Dendritic cell treated with granulocyte-macrophage colony-stimulating factor and Interleukin-4, amounts not matched to agents 40 ng/mL and 50 ng/mL, for 4 days (primary cell): Measurements from ENCODE around the gene LARGE2.

ENCODE experiments used
- H3K27ac Mint-ChIP-seq: one replicate; pipeline ENCODE4 v1.8.0; 2022; ENCODE audit warnings: mild to moderate bottlenecking, mixed read lengths
- H3K27me3 Mint-ChIP-seq: one replicate; pipeline ENCODE4 v1.8.0; 2022; ENCODE audit warnings: mild to moderate bottlenecking, mixed read lengths
- H3K36me3 Mint-ChIP-seq: one replicate; pipeline ENCODE4 v1.8.0; 2022; ENCODE audit warnings: low read depth, mixed read lengths
- H3K4me1 Mint-ChIP-seq: one replicate; pipeline ENCODE4 v1.8.0; 2022; ENCODE audit warnings: low read depth, mixed read lengths
- H3K4me3 Mint-ChIP-seq: one replicate; pipeline ENCODE4 v1.8.0; 2022; ENCODE audit warnings: mild to moderate bottlenecking, moderate library complexity, mixed read lengths
- H3K9me3 Mint-ChIP-seq: one replicate; pipeline ENCODE4 v1.8.0; 2022; ENCODE audit warnings: mixed read lengths
- intact Hi-C: fragments of 100-400 bp; cut with micrococcal nuclease; formaldehyde crosslinking; loops from one replicate; pipeline ENCODE4 v1.15.0; 2022

LARGE2 gene

GRCh38 chr11:45934580-45935318, 12.3 kb downstream of the LARGE2 start:
- Mint-ChIP-seq H3K9me3 (no peaks in the 10 kb centered on the region), H3K4me1 (peaks cover 67% of the 10 kb centered on the region), H3K27me3 (peaks cover 19% of the 10 kb centered on the region), H3K27ac (no peak overlapping the region), H3K4me3 (no peak overlapping the region), H3K36me3 (peaks cover 72% of the 10 kb centered on the region)
- intact Hi-C loops, result loop anchor here (10.0 kb wide), 1 partner anchor 50 kb away; the partner anchor contains the start of gene MAPK8IP1

GRCh38 chr11:45935349-45936064, 13.1 kb downstream of the LARGE2 start:
- Mint-ChIP-seq H3K4me3 (no peak overlapping the region), H3K9me3 (no peaks in the 10 kb centered on the region), H3K36me3 (peaks cover 69% of the 10 kb centered on the region), H3K27me3 (peaks cover 15% of the 10 kb centered on the region), H3K27ac (no peak overlapping the region), H3K4me1 (peaks cover 59% of the 10 kb centered on the region)
- intact Hi-C loops, result loop anchor here (10.0 kb wide), 1 partner anchor 51 kb away; the partner anchor contains the start of gene MAPK8IP1

DNA sequence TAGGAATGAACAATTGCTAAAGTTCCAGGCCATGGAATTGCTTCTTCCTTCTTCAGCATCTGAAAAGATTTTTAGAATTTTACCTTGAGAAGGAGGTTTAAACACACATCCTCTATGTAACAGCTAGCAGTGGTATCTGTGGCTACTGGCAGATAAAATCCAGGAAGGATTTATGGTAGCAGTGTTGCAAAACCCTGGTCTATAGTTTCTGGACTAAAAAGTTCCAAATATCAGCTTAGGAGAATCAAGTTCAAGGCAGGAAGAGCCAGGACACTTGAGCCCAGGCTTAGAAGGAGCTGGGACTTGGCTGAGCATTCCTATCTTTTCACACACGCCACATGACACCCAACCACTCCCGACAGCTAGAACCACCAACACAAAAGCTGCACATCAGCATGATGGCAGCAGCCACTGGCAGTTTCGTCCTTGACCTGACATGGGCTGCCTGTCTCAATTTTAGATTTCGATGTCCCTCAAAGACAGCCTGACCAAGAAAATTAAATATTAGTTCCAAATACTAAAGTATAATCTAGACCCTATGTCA, 14.1 kb downstream of the LARGE2 start:
- intact Hi-C loops, result loop anchor here (10.0 kb wide), 1 partner anchor 52 kb away; the partner anchor contains the start of gene MAPK8IP1
- H3K9me3 Mint-ChIP-seq, result no peaks in the 10 kb centered on the region
- peaks cover 7% of the 10 kb centered on the region for H3K27me3 Mint-ChIP-seq
- no peak overlapping the region for H3K4me3 Mint-ChIP-seq
- no peak overlapping the region for H3K27ac Mint-ChIP-seq
- H3K4me1 Mint-ChIP-seq, result peaks cover 49% of the 10 kb centered on the region
- peaks cover 70% of the 10 kb centered on the region for H3K36me3 Mint-ChIP-seq

DNA sequence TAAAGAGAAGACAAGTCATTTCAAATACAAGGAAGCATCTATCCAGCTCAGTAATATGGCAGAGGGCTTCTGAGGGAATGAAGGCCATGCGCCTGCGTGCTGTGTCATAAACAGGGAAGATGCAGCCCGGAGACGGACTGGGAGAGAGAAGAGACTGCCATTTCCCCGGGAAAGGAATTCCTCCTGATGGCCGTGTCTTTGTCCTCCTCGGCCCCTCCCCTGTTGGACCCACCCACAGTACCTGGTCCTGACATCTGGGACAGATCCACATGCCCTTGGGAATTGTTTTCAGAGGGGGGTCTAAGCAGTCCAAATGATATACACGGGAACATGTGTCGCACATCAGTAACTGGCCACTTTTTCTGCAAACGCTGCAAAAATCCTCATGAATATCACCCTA, 15.5 kb downstream of the LARGE2 start:
- H3K4me3 Mint-ChIP-seq, result no peak overlapping the region
- no peak overlapping the region for H3K27ac Mint-ChIP-seq
- intact Hi-C loops, result loop anchor here (10.0 kb wide), 1 partner anchor 53 kb away; the partner anchor contains the start of gene MAPK8IP1
- peaks cover 74% of the 10 kb centered on the region for H3K36me3 Mint-ChIP-seq
- no peaks in the 10 kb centered on the region for H3K9me3 Mint-ChIP-seq
- peaks cover under 1% of the 10 kb centered on the region for H3K27me3 Mint-ChIP-seq
- peaks cover 37% of the 10 kb centered on the region for H3K4me1 Mint-ChIP-seq

GRCh38 chr11:45939836-45940235, 17.4 kb downstream of the LARGE2 start:
- Mint-ChIP-seq H3K27me3 (no peaks in the 10 kb centered on the region), H3K9me3 (no peaks in the 10 kb centered on the region), H3K36me3 (peaks cover 80% of the 10 kb centered on the region), H3K4me3 (no peak overlapping the region), H3K27ac (no peak overlapping the region), H3K4me1 (peaks cover 17% of the 10 kb centered on the region)
- intact Hi-C loops, result loop anchor here (10.0 kb wide), 1 partner anchor 55 kb away; the partner anchor contains the start of gene MAPK8IP1

DNA sequence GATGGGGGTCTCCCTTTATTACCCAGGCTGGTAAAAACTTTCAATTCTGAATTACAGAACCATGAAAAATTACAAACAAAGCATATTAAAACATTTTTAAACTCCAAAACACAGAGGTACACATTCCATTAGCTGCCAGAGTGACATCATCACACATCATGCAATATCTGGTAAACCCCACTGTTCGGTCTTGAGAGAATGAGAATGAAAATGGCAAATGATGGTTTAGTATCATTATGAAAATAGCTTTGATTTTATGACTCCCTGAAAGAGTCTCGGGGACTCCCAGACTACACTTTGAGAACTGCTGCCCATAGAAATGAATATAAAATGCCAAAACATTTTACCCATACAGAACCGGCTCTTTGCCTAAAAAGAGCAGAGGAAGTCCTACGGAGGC, 18.8 kb downstream of the LARGE2 start:
- Mint-ChIP-seq H3K36me3 (peaks cover 89% of the 10 kb centered on the region), H3K27ac (no peak overlapping the region), H3K27me3 (no peaks in the 10 kb centered on the region), H3K4me1 (peaks cover 6% of the 10 kb centered on the region), H3K4me3 (no peak overlapping the region), H3K9me3 (no peaks in the 10 kb centered on the region)
- intact Hi-C loops, result no loop called here

- Mint-ChIP-seq H3K36me3 (peaks cover 90% of the 10 kb centered on the region), H3K9me3 (no peaks in the 10 kb centered on the region), H3K4me3 (no peak overlapping the region), H3K4me1 (no peaks in the 10 kb centered on the region), H3K27me3 (no peaks in the 10 kb centered on the region), H3K27ac (no peak overlapping the region)
- intact Hi-C loops, result no loop called here
Observed at GRCh38 chr11:45942381-45942780, 19.9 kb downstream of the LARGE2 start.

- Mint-ChIP-seq H3K27me3 (no peaks in the 10 kb centered on the region), H3K9me3 (no peaks in the 10 kb centered on the region), H3K4me3 (no peak overlapping the region), H3K4me1 (no peaks in the 10 kb centered on the region), H3K36me3 (peaks cover 99% of the 10 kb centered on the region), H3K27ac (no peak overlapping the region)
- intact Hi-C loops, result no loop called here
Observed at GRCh38 chr11:45945397-45945999, 23.0 kb downstream of the LARGE2 start.

DNA sequence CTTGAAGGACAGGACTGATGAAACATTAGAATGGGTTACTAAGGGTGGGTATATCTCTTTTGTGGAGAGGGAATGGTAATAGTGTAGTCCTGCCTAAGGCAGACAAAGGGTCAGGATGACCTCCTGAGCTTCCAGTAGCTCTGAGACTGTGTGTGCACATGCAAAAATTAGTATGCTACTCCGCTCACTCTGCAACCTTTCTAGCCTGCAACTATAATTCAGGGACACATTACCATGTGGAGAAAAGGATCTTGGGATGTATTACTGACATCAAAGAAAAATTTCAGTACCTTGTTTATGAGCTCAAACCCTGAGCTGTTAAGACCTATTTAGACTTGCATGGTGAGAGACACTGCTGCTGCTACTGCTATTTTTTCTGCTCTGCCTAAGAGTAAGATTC, 25.4 kb downstream of the LARGE2 start:
- Mint-ChIP-seq H3K4me3 (no peak overlapping the region), H3K27ac (no peak overlapping the region), H3K9me3 (no peaks in the 10 kb centered on the region), H3K27me3 (no peaks in the 10 kb centered on the region), H3K36me3 (peaks cover 99% of the 10 kb centered on the region), H3K4me1 (no peaks in the 10 kb centered on the region)
- intact Hi-C loops, result no loop called here

DNA sequence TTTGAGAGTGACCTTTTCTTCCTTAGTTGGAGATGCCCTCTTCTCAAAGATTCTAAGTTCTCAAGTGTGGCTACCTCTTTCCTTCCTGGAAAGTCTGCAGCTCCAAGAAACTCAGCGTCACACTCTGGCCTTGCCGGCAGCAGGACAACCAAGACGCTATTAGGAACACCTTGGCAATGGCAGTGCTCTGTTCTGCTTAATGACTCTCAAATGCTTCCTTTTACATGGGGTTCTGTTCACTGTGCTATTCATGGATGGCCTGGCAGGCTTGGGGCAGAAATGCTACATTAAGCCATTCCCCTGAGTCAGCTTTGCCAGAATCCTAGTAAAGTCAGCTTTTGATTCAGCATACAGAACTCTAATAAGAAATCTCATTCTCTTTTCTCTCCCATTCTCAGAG, 25.9 kb downstream of the LARGE2 start:
- Mint-ChIP-seq H3K36me3 (peaks cover 99% of the 10 kb centered on the region), H3K27me3 (no peaks in the 10 kb centered on the region), H3K4me3 (no peak overlapping the region), H3K27ac (no peak overlapping the region), H3K9me3 (no peaks in the 10 kb centered on the region), H3K4me1 (no peaks in the 10 kb centered on the region)
- intact Hi-C loops, result no loop called here

GRCh38 chr11:45949992-45950407, 27.5 kb downstream of the LARGE2 start:
- Mint-ChIP-seq H3K36me3 (peaks cover 93% of the 10 kb centered on the region), H3K27ac (no peak overlapping the region), H3K4me1 (no peaks in the 10 kb centered on the region), H3K27me3 (no peaks in the 10 kb centered on the region), H3K4me3 (no peak overlapping the region), H3K9me3 (no peaks in the 10 kb centered on the region)
- intact Hi-C loops, result no loop called here

GRCh38 chr11:45959851-45960250, 37.4 kb downstream of the LARGE2 start:
- peaks cover 76% of the 10 kb centered on the region for H3K36me3 Mint-ChIP-seq

DNA sequence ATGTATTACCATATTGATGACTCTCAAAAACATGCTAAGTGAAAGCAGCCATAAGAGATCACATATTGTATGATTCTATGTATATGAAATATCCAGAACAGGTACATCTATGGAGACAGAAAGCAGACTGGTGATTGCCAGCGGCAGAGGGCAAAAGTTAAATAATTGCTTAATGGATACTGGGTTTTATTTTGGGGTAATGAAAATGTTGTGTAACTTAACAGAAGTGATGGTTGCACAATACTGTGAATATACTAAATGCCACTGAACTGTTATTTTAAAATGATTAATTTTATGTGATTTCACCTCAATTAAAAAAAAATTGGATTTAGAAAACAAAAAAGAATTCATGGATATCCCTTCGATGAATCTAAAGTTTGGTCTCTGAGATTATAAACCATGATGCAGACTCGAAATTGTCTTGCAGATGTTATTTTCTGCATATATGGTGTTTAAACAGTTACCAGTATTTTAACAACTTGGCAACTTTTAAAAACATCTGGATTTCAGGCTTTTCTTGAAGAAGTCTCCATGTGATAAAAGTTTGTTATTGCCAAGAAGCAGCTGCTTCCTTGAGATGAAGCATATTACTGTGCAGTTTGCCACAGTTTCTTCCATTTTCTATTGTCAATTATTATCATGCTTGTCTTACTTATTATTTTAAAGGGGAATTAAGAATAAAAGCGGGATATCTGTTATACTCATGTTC, 38.1 kb downstream of the LARGE2 start:
- no peak overlapping the region for H3K27ac Mint-ChIP-seq
- peaks cover 14% of the 10 kb centered on the region for H3K4me1 Mint-ChIP-seq
- no peak overlapping the region for H3K4me3 Mint-ChIP-seq
- H3K9me3 Mint-ChIP-seq, result no peaks in the 10 kb centered on the region
- intact Hi-C loops, result no loop called here
- no peaks in the 10 kb centered on the region for H3K27me3 Mint-ChIP-seq
- peaks cover 70% of the 10 kb centered on the region for H3K36me3 Mint-ChIP-seq

More at GRCh38 chr11:45959851-45960250, 37.4 kb downstream of the LARGE2 start:
- peaks cover 14% of the 10 kb centered on the region for H3K4me1 Mint-ChIP-seq
- no peak overlapping the region for H3K4me3 Mint-ChIP-seq
- no peak overlapping the region for H3K27ac Mint-ChIP-seq
- intact Hi-C loops, result no loop called here
- H3K27me3 Mint-ChIP-seq, result no peaks in the 10 kb centered on the region
- H3K9me3 Mint-ChIP-seq, result no peaks in the 10 kb centered on the region
